ENCODE results near the gene TMEM198. TPM values are rescaled to one million over a fixed set of nuclear protein-coding genes. Genes with fewer than 3 reads are reported as not detected.
A peak's percentile ranks its signal among the peaks of the same experiment; 100 is the strongest.

Gene TMEM198
- total RNA-seq, 1 experiment from 2014 or later = 1.1 TPM

DNA sequence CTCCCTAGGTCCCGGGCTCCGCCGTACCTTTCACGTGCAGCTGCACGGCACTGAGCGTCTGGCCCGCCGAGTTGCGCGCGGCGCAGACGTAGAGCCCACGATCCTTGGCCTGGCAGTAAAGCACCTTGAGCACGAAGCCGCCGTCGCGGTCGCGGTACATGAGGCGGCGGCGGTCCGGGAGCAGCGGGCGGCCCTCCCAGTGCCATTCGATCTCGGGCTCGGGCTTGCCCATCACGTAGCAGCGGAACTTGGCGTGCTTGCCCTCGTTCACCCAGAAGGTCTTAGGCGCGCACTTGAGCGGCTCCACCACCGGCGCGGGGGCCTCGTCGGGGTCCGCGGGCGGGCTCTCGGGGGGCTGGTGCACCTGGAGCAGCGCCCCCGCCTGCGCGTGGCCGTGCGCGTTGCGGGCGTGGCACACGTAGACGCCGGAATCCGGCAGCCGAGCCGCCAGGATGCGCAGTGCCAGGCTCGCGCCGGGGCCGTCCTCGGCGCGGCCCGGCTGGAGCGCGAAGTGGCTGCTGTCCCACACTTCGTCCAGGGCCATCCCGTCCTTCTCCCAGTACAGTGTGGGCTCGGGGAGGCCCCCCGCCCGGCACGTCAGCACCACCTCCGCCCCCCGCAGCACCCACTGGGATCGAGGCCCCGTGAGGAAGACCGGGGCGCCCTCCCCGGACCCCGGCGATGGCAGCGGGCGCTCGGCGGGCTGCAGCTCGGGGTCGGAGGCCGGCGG, 26.5 kb downstream of the TMEM198 start:
- intact Hi-C loops (cut with micrococcal nuclease) = loop anchor here (2.0 kb wide), 1 partner anchor 72 kb away; no protein-coding TSS in a partner anchor

DNA sequence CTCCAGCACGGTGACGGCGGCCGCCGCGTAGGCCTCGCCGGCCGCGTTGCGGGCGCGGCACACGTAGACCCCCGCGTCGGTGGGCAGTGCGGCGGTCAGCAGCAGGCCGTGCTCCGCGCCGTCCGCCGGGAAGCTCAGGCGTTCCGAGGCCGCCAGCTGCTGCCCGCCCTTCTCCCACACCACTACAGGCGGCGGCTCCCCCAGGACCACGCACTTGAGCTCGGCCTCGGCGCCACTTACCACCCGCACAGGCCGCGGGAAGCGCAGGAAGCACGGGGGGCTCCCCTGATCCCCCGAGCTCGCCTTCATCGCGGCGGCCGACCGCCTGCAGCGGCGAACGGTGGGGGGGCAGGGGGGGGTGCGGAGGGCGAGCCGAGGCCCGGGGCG, 27.1 kb downstream of the TMEM198 start:
- intact Hi-C loops (cut with micrococcal nuclease) = loop anchor here (1.0 to 2.0 kb wide), 2 partner anchors 26 to 72 kb away; partner anchors contain the start of gene STK11IP

More for the DNA sequence above, 26.5 kb downstream of the TMEM198 start:
- DNase-seq (peak; percentile 47), ATAC-seq (peak; percentile 56)
- Histone ChIP-seq H3K9ac (ENCODE audit: low read length) (peak overlapping the region; percentile 74), H3K4me3 (ENCODE audit: low read length) (peak overlapping the region; percentile 72), H3K9me3 (ENCODE audit: low read length) (no peaks in the 10 kb centered on the region), H2AFZ (ENCODE audit: low read length) (peak overlapping the region; percentile 50), H3K27ac (ENCODE audit: low read length) (peak overlapping the region; percentile 68; the same call in 1 of the 2 replicates), H4K20me1 (ENCODE audit: low read length) (no peaks in the 10 kb centered on the region), H3K4me1 (ENCODE audit: insufficient read depth, low read length) (peaks cover 24% of the 10 kb centered on the region), H3K9me2 (replicated peaks; ENCODE audit: low read length) (no peaks in the 10 kb centered on the region), H3K27me3 (ENCODE audit: low read length) (no peaks in the 10 kb centered on the region), H3K36me3 (ENCODE audit: low read depth, low read length) (no peaks in the 10 kb centered on the region; the same call in 1 of the 2 replicates), H3K4me2 (ENCODE audit: low read length) (peak overlapping the region; percentile 86), H3F3A (ENCODE audit: low read length, unreplicated experiment) (no peaks in the 10 kb centered on the region), H3K79me2 (ENCODE audit: low read length) (peaks cover 20% of the 10 kb centered on the region)
- ChIA-PET POLR2A (ENCODE audit: unreplicated experiment) (interaction anchor here (0.6 kb wide), 1 partner anchor 22 kb away, joined by 6 read pairs; no protein-coding TSS in a partner anchor), CTCF (no interaction called here)
- TF ChIP-seq, protein P1, sequence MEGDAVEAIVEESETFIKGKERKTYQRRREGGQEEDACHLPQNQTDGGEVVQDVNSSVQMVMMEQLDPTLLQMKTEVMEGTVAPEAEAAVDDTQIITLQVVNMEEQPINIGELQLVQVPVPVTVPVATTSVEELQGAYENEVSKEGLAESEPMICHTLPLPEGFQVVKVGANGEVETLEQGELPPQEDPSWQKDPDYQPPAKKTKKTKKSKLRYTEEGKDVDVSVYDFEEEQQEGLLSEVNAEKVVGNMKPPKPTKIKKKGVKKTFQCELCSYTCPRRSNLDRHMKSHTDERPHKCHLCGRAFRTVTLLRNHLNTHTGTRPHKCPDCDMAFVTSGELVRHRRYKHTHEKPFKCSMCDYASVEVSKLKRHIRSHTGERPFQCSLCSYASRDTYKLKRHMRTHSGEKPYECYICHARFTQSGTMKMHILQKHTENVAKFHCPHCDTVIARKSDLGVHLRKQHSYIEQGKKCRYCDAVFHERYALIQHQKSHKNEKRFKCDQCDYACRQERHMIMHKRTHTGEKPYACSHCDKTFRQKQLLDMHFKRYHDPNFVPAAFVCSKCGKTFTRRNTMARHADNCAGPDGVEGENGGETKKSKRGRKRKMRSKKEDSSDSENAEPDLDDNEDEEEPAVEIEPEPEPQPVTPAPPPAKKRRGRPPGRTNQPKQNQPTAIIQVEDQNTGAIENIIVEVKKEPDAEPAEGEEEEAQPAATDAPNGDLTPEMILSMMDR (conservative IDR thresholded peaks at IDR 0.05; ENCODE audit: low read depth, low read length) = 0 out of 2 replicates have a peak, but pooled peaks have one; percentile 10
- TF ChIP-seq EZH2phosphoT487 (IDR thresholded peaks at IDR 0.05; ENCODE audit: borderline replicate concordance, low read length) (0 out of 2 replicates have a peak, but pooled peaks have one; percentile 40), EZH2 (IDR thresholded peaks at IDR 0.05; ENCODE audit: low read length, unreplicated experiment) (no peak)
- no TSS peak for BruUV-seq (replicated peaks)

More for the DNA sequence above, 27.1 kb downstream of the TMEM198 start:
- TF ChIP-seq EZH2phosphoT487 (IDR thresholded peaks at IDR 0.05; ENCODE audit: borderline replicate concordance, low read length) (no peak), EZH2 (IDR thresholded peaks at IDR 0.05; ENCODE audit: low read length, unreplicated experiment) (no peak)
- TF ChIP-seq, protein P1 (conservative IDR thresholded peaks at IDR 0.05; ENCODE audit: low read depth, low read length) = no peak
- peaks cover 24% of the 10 kb centered on the region for H3K4me1 ChIP-seq (ENCODE audit: insufficient read depth, low read length)
- H3K9ac ChIP-seq (ENCODE audit: low read length) = peak overlapping the region; percentile 74
- peak overlapping the region; percentile 68; the same call in 1 of the 2 replicates for H3K27ac ChIP-seq (ENCODE audit: low read length)
- no TSS peak for BruUV-seq (replicated peaks)
- no peaks in the 10 kb centered on the region for H3K27me3 ChIP-seq (ENCODE audit: low read length)
- no peaks in the 10 kb centered on the region for H3K9me2 ChIP-seq (replicated peaks; ENCODE audit: low read length)
- H4K20me1 ChIP-seq (ENCODE audit: low read length) = no peaks in the 10 kb centered on the region
- no peaks in the 10 kb centered on the region; the same call in 1 of the 2 replicates for H3K36me3 ChIP-seq (ENCODE audit: low read depth, low read length)
- H3K9me3 ChIP-seq (ENCODE audit: low read length) = no peaks in the 10 kb centered on the region
- peak overlapping the region; percentile 50; the same call in 1 of the 2 replicates for H2AFZ ChIP-seq (ENCODE audit: low read length)
- ATAC-seq = peak; percentile 33
- CTCF ChIA-PET = interaction anchor here (0.9 kb wide), 1 partner anchor 118 kb away, joined by 3 read pairs; no protein-coding TSS in a partner anchor
- DNase-seq = no peak
- POLR2A ChIA-PET (ENCODE audit: unreplicated experiment) = interaction anchor here (0.6 to 0.8 kb wide), 2 partner anchors 22 to 26 kb away, joined by 6 to 7 read pairs; partner anchors contain the start of gene STK11IP
- H3K79me2 ChIP-seq (ENCODE audit: low read length) = peaks cover 20% of the 10 kb centered on the region
- H3K4me2 ChIP-seq (ENCODE audit: low read length) = peak overlapping the region; percentile 86
- peak overlapping the region; percentile 72 for H3K4me3 ChIP-seq (ENCODE audit: low read length)
- no peaks in the 10 kb centered on the region for H3F3A ChIP-seq (ENCODE audit: low read length, unreplicated experiment)

All from PC-3 (cell line).